ENCODE data around the gene EPHB3. TPM values are rescaled to one million over a fixed set of nuclear protein-coding genes. Genes with fewer than 3 reads are reported as not detected.

Gene EPHB3
- total RNA-seq, 1 experiment from 2014 or later: 6.0 TPM

DNA sequence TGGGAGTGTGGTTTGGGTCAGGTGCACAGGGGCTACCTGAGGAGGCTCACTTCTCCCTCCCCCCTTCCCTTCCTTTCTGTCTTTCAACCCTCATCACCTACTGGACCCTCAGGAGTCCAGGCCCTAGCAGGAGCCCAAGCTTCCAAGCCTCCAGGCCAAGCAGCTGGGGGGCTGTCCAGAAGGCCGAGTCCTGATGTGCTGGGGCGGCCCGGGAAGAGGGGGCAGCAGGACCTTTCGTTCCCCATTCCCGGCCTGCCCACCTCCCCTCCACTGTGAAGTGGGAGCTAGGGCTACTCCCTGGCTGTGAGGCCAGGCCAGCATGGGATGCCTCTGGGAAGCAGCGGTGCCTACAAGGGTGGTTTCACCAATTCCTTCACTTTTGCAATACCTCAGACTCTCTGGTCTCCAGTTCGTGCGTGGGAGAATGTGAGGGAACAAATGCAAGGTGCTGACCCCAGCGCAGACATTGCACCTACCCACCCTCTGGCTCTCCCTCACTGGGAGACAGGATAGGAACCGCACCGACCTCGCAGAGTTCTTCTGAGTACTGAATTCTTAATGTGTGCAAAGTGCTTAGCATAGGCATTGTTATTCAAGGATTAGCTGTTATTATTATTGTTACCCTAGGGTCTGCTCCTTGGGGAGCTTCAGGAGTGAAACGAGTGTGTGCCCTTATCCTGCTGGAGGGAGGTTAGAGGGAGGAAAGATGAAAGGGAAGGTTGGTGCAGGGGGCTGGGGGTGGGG is 2.5 kb downstream of the EPHB3 start:
- ChIA-PET POLR2A (no interaction called here), CTCF (interaction anchor here (0.6 kb wide), 1 partner anchor 149 kb away, joined by 7 read pairs; no protein-coding TSS in a partner anchor)
- no peak for ATAC-seq
- intact Hi-C loops (cut with micrococcal nuclease; ENCODE audit: unreplicated experiment): no loop called here
- no peak for TF ChIP-seq TCF7L2 (IDR thresholded peaks at IDR 0.05; ENCODE audit: low read depth, low read length)
- TF ChIP-seq, protein P1, sequence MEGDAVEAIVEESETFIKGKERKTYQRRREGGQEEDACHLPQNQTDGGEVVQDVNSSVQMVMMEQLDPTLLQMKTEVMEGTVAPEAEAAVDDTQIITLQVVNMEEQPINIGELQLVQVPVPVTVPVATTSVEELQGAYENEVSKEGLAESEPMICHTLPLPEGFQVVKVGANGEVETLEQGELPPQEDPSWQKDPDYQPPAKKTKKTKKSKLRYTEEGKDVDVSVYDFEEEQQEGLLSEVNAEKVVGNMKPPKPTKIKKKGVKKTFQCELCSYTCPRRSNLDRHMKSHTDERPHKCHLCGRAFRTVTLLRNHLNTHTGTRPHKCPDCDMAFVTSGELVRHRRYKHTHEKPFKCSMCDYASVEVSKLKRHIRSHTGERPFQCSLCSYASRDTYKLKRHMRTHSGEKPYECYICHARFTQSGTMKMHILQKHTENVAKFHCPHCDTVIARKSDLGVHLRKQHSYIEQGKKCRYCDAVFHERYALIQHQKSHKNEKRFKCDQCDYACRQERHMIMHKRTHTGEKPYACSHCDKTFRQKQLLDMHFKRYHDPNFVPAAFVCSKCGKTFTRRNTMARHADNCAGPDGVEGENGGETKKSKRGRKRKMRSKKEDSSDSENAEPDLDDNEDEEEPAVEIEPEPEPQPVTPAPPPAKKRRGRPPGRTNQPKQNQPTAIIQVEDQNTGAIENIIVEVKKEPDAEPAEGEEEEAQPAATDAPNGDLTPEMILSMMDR (IDR thresholded peaks at IDR 0.05): no peak
- no peak for TF ChIP-seq SIN3A (IDR thresholded peaks at IDR 0.05; ENCODE audit: borderline replicate concordance, insufficient read depth, low read depth, low read length)
- TF ChIP-seq, protein P2, sequence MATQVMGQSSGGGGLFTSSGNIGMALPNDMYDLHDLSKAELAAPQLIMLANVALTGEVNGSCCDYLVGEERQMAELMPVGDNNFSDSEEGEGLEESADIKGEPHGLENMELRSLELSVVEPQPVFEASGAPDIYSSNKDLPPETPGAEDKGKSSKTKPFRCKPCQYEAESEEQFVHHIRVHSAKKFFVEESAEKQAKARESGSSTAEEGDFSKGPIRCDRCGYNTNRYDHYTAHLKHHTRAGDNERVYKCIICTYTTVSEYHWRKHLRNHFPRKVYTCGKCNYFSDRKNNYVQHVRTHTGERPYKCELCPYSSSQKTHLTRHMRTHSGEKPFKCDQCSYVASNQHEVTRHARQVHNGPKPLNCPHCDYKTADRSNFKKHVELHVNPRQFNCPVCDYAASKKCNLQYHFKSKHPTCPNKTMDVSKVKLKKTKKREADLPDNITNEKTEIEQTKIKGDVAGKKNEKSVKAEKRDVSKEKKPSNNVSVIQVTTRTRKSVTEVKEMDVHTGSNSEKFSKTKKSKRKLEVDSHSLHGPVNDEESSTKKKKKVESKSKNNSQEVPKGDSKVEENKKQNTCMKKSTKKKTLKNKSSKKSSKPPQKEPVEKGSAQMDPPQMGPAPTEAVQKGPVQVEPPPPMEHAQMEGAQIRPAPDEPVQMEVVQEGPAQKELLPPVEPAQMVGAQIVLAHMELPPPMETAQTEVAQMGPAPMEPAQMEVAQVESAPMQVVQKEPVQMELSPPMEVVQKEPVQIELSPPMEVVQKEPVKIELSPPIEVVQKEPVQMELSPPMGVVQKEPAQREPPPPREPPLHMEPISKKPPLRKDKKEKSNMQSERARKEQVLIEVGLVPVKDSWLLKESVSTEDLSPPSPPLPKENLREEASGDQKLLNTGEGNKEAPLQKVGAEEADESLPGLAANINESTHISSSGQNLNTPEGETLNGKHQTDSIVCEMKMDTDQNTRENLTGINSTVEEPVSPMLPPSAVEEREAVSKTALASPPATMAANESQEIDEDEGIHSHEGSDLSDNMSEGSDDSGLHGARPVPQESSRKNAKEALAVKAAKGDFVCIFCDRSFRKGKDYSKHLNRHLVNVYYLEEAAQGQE (IDR thresholded peaks at IDR 0.05; ENCODE audit: insufficient read depth in 1 of 2, low read depth in 2 of 2, low read length in 1 of 2): no peak
- in situ Hi-C loops (cut with HindIII; ENCODE audit: low pct_unique_long_range_greater_than_20kb, low sequenced_read_pairs): no loop called here
- Histone ChIP-seq H3K4me3 (ENCODE audit: low read depth in 2 of 2, low read length in 2 of 2) (no peak overlapping the region), H3K9me3 (ENCODE audit: control insufficient read depth, insufficient read depth, low read depth, low read length) (no peaks in the 10 kb centered on the region), H3K27me3 (ENCODE audit: control insufficient read depth, insufficient read depth, low read length) (peaks cover 2% of the 10 kb centered on the region; the same call in 1 of the 2 replicates), H3K27ac (ENCODE audit: low read length) (no peak overlapping the region), H3K4me1 (ENCODE audit: control insufficient read depth, insufficient read depth, low read length) (peaks cover 24% of the 10 kb centered on the region), H3K36me3 (ENCODE audit: control insufficient read depth, insufficient read depth, low read length) (no peaks in the 10 kb centered on the region)
- no peak for DNase-seq (ENCODE audit: low read depth, low spot score)
- BruUV-seq (replicated peaks): no TSS peak

DNA sequence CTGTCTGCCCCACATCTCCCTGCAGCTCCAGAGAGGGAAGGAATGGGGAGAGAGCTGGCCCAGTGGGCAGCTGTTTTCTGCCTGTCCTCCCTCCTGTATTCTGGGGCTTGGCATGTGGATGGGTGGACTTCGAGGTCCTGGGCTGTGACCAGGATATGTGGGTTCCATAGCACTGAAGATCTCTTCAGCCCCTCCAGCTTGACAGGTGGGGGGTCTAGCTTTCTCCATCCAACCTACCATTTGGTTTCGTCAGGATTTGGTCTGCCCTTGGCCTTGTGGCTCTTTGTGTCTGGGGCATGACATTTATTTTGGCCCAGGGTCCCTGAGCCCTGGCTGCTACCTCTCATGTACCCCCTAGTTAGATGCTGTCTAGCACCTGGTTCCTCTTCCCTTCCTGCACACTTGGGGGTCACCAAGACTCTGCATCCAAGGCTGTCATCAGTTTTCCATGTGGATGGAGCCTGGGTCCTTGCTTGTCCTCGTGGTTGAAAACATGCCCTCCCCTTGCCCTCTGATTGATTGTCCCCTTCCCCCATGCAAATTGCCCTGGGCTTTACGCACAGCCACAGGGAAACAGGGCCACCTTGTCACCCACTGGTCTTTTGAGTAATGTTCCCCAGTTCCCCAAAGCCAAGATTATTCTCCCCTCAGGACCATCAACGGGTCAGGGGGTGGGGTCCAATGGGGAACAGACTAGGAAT is 3.2 kb downstream of the EPHB3 start:
- H3K27ac ChIP-seq (ENCODE audit: low read length): no peak overlapping the region

More for the DNA sequence above, 3.2 kb downstream of the EPHB3 start:
- no TSS peak for BruUV-seq (replicated peaks)
- peaks cover 28% of the 10 kb centered on the region for H3K4me1 ChIP-seq (ENCODE audit: control insufficient read depth, insufficient read depth, low read length)
- in situ Hi-C loops (cut with HindIII; ENCODE audit: low pct_unique_long_range_greater_than_20kb, low sequenced_read_pairs): no loop called here
- POLR2A ChIA-PET: interaction anchor here (0.6 kb wide), 1 partner anchor 209 kb away, joined by 5 read pairs; no protein-coding TSS in a partner anchor
- DNase-seq (ENCODE audit: low read depth, low spot score): no peak
- intact Hi-C loops (cut with micrococcal nuclease; ENCODE audit: unreplicated experiment): no loop called here
- H3K4me3 ChIP-seq (ENCODE audit: low read depth in 2 of 2, low read length in 2 of 2): no peak overlapping the region
- H3K27me3 ChIP-seq (ENCODE audit: control insufficient read depth, insufficient read depth, low read length): no peaks in the 10 kb centered on the region
- no peaks in the 10 kb centered on the region for H3K9me3 ChIP-seq (ENCODE audit: control insufficient read depth, insufficient read depth, low read depth, low read length)
- TF ChIP-seq, protein P2 (IDR thresholded peaks at IDR 0.05; ENCODE audit: insufficient read depth in 1 of 2, low read depth in 2 of 2, low read length in 1 of 2): no peak
- TF ChIP-seq SIN3A (IDR thresholded peaks at IDR 0.05; ENCODE audit: borderline replicate concordance, insufficient read depth, low read depth, low read length) (no peak), TCF7L2 (IDR thresholded peaks at IDR 0.05; ENCODE audit: low read depth, low read length) (no peak), POLR2AphosphoS5 (IDR thresholded peaks at IDR 0.05; ENCODE audit: low read depth, low read length) (no peak)
- TF ChIP-seq, protein P1 (IDR thresholded peaks at IDR 0.05): no peak
- no peak for ATAC-seq
- H3K36me3 ChIP-seq (ENCODE audit: control insufficient read depth, insufficient read depth, low read length): no peaks in the 10 kb centered on the region
- CTCF ChIA-PET: interaction anchor here (0.6 kb wide), 1 partner anchor 148 kb away, joined by 7 read pairs; no protein-coding TSS in a partner anchor

Data from Panc1 (cell line).